Kidney epithelial cell (primary cell): Measurements from ENCODE around the gene TMEM259. TPM values are rescaled to one million over a fixed set of nuclear protein-coding genes. Genes with fewer than 3 reads are reported as not detected.

Experiments
- DNase-seq: peaks from one replicate; pipeline ENCODE4 v3.0.0-alpha.2; 2010; ENCODE audit warnings: low read depth
- H3K27me3 ChIP-seq: 2 replicates; pipeline ENCODE4 v1.6.0; 2011; ENCODE audit warnings: low read length; ENCODE audit not compliant: control insufficient read depth, insufficient read depth
- H3K36me3 ChIP-seq: 2 replicates; pipeline ENCODE4 v1.5.1; 2011; ENCODE audit warnings: low read length; ENCODE audit not compliant: control insufficient read depth, insufficient read depth
- H3K4me3 ChIP-seq: 2 replicates; pipeline ENCODE4 v1.5.1; 2011; ENCODE audit warnings: low read depth, mild to moderate bottlenecking, control low read depth, low read length
- total RNA-seq: library from RNA; depleted of rRNA; stranded (reverse); fragments of >200 nt; gene quantifications from 2 replicates; pipeline ENCODE4 v1.2.3, GENCODE V29; 2015
- TF ChIP-seq, protein P1 (sequence below): IDR thresholded peaks from 2 replicates; pipeline ENCODE4 v1.5.1; 2011; ENCODE audit warnings: mild to moderate bottlenecking, moderate library complexity, low read length, control low read depth, inconsistent platforms; ENCODE audit not compliant: insufficient read depth, poor library complexity, severe bottlenecking

TMEM259 gene
- total RNA-seq, 1 donor from 2014 or later, result 204 TPM

DNA sequence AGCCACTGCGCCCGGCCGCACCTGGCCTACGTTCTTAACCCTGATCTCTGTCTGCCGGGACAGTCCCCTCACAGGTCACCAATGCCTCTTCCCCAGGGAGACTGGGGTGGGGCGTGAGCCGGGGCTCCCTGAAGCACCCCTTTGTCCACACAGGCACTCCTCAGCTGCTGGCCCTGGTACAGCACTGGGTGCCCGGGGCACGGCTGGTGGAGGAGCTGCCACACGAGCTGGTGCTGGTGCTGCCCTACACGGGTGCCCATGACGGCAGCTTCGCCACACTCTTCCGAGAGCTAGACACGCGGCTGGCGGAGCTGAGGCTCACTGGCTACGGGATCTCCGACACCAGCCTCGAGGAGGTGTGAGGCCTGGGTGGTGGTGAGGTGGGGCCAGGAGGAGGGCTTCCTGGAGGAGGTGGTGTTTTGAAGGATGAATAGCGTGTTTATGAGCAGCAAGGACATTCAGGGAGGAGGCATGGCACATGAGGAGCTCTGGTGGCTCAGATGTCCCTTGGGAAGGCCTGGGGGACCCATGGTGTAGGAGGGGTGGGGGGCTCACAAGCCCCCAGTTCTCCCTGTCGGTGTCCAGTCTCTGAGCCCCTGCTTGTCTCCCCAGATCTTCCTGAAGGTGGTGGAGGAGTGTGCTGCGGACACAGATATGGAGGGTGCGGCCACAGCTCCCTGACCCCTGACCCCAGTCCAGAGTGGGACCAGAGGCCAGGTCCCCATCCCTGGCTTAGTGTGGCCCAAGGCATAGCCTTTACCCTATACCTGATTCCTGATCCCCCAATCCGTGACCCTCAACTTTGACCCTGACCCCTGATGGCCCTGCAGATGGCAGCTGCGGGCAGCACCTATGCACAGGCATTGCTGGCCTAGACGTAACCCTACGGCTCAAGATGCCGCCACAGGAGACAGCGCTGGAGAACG is 32.5 kb upstream of the TMEM259 start:
- H3K36me3 ChIP-seq, result peaks cover 1% of the 10 kb centered on the region
- H3K27me3 ChIP-seq, result no peaks in the 10 kb centered on the region
- no peak overlapping the region for H3K4me3 ChIP-seq
- TF ChIP-seq, protein P1, sequence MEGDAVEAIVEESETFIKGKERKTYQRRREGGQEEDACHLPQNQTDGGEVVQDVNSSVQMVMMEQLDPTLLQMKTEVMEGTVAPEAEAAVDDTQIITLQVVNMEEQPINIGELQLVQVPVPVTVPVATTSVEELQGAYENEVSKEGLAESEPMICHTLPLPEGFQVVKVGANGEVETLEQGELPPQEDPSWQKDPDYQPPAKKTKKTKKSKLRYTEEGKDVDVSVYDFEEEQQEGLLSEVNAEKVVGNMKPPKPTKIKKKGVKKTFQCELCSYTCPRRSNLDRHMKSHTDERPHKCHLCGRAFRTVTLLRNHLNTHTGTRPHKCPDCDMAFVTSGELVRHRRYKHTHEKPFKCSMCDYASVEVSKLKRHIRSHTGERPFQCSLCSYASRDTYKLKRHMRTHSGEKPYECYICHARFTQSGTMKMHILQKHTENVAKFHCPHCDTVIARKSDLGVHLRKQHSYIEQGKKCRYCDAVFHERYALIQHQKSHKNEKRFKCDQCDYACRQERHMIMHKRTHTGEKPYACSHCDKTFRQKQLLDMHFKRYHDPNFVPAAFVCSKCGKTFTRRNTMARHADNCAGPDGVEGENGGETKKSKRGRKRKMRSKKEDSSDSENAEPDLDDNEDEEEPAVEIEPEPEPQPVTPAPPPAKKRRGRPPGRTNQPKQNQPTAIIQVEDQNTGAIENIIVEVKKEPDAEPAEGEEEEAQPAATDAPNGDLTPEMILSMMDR, result no peak
- no peak for DNase-seq

GRCh38 chr19:1052349-1052975 is 31.5 kb upstream of the TMEM259 start:
- H3K4me3 ChIP-seq, result no peak overlapping the region
- no peaks in the 10 kb centered on the region for H3K27me3 ChIP-seq
- peaks cover 1% of the 10 kb centered on the region for H3K36me3 ChIP-seq
- no peak for DNase-seq
- TF ChIP-seq, protein P1, result no peak

DNA sequence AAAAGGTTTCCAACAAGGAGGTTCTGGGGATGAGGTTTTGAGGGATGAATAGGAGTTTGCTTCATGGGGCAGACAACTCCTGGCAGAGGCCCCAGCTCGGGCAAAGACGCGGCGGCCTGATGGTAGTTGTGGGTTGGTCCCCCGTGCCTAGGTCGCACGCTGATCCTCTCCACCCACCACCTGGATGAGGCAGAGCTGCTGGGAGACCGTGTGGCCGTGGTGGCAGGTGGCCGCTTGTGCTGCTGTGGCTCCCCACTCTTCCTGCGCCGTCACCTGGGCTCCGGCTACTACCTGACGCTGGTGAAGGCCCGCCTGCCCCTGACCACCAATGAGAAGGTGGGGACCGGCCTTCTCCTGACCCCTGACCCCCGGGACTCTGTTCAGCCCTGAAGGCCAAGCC is 30.9 kb upstream of the TMEM259 start:
- Histone ChIP-seq H3K4me3 (no peak overlapping the region), H3K27me3 (no peaks in the 10 kb centered on the region), H3K36me3 (peaks cover 1% of the 10 kb centered on the region)
- no peak for DNase-seq
- TF ChIP-seq, protein P1, result no peak

DNA sequence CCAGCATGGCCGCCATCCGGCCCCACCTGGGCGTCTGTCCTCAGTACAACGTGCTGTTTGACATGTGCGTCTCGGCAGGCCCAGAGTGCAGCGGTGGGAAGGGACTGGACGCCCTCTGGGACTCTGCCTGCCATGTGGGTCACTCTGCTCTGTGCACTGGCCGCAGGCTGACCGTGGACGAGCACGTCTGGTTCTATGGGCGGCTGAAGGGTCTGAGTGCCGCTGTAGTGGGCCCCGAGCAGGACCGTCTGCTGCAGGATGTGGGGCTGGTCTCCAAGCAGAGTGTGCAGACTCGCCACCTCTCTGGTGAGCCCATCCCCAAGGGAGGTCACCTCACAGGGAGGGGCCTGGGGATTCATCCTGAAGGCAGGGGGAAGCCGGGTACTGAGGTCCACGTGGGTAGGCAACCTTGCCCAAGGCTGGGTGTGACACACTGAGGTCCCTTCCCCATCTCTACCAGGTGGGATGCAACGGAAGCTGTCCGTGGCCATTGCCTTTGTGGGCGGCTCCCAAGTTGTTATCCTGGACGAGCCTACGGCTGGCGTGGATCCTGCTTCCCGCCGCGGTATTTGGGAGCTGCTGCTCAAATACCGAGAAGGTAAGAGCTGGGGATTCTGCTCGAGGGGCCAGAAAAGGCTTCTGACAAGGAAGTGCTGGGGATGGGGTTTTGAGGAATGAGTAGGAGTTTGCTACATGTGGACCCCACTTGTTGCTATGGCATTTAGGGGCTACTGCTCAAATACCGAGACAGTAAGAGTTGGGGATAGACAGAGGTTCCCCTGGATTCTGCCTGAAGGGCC is 30.3 kb upstream of the TMEM259 start:
- Histone ChIP-seq H3K27me3 (no peaks in the 10 kb centered on the region), H3K36me3 (peaks cover 1% of the 10 kb centered on the region), H3K4me3 (no peak overlapping the region)
- no peak for DNase-seq
- TF ChIP-seq, protein P1, result no peak

DNA sequence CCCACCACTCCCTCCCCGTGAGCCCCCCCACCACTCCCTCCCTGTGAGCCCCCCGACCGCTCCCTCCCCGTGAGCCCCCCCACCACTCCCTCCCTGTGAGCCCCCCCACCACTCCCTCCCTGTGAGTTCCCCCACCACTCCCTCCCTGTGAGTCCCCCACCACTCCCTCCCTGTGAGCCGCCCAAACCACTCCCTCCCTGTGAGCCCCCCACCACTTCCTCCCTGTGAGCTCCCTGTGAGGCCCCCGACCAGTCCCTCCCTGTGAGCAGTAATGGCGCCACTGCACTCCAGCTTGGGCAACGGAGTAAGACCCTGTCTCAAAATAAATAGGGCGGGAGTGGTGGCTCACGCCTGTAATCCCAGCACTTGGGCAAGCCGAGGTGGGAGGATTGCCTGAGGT is 28.9 kb upstream of the TMEM259 start:
- Histone ChIP-seq H3K27me3 (no peaks in the 10 kb centered on the region), H3K4me3 (no peak overlapping the region), H3K36me3 (peaks cover under 1% of the 10 kb centered on the region)
- TF ChIP-seq, protein P1, result no peak
- no peak for DNase-seq
